GM21390 (cell line): ENCODE results near the gene DOCK8.

Experiments used
- ATAC-seq: cut with Tn5 transposase; IDR thresholded peaks from one replicate; pipeline ENCODE4 v1.9.1; 2021; ENCODE audit not compliant: unreplicated experiment

DOCK8 gene

DNA sequence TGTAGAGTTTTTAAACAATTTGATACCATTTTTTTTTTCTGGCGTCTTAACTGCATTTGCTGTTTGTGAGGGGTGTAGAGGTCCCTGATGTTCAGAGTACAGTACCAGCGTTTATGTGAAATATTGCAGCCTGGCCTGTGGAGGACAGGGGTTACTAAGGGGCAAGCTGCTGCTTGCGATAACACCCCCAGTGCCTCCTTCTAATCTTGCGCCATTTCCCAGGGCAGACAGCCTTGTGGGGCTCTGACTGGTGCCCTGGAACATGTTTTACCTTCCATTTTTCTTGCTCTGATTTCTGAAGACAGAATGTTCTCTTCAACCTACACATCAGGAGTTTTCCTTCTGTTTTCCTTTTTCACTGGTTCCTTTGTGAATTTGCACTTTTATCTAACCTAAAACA, 142.9 kb downstream of the DOCK8 start:
- ATAC-seq = no peak

DNA sequence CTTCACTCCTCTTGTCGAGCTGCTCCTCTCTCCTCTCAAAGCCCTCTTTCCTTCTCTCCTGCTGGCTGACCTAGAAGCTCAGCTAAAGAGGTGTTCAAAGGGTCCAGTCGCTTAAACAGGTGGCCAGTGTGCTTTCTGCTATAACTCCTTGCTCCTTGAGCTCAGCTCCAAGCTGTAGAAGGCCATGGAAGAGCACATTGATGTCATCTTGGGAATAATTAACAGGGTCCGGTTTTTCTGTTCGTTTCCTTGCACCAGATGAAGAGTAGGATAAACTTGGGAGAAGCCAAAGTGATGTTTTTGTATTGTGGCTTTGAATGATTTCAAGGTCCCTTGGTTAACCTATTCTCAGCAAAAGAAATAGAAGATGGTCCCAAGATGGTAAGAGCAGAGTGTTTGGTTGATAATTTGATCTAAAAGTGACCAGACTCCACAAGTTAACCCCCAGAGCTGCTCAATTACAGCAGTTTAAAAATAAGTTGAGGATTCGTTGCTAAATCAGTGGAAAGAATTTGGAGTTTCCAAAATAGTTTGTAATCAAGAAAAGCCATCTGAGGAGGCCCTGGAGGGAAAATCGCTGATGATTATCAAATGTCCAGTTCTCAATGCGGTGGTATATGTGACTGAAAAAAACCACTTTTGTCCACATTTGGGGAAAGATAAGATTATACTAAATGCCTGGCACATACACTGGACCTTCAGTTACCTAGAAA, 148.1 kb downstream of the DOCK8 start:
- ATAC-seq = no peak

DNA sequence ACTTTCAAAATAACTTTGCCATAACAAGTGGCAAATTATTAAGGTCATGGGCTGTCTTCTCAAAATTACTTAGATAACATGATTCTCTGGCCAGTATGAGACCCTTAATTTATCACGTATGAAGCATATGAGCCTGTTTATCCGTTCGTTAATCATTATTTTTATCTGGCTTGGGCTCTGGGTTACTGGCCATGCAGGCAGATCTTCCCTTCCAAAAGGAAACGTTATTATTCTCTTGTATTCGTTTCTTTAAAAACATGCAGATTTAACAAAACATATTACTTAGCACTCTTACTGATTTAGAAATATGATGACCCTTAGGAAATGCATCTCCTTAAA, 148.6 kb downstream of the DOCK8 start:
- ATAC-seq = no peak

DNA sequence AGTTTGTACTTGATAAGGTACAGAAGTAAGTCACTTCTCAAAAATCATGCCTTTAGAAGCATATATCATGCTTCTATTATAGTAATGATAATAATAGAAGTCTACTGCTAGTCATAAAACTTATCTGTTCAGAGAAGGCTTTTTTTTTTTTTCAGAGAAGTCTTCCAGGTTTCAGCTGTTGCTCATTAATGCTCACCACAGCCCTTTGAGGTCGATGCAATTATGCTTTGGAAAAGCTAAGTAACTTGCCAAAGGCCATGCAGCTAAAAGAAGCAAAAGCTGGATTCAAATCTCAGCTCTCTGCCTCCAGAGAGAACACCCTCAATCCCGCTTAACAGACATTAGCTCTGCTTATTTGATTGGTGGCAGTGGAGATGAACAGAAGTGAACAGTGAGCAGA, 150.8 kb downstream of the DOCK8 start:
- no peak for ATAC-seq

DNA sequence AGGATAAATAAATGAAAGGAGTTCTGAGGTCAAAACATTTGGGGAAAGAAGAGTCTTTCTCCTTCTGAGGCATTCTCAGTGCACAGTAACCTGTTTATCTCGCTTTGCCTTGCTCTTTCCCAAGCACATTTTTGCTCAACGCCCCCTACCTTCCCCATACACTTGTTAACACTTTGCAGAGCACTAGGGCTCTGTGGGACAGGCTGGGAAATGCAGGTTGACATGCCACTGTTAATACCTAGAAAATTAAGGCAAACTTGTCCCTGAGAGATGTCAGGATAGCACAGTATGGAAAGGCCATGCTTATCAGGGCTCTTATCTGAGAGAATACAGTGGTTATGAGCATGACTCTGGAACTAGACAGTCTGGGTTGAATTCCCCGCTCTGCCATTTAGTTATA, 152.0 kb downstream of the DOCK8 start:
- ATAC-seq = no peak

DNA sequence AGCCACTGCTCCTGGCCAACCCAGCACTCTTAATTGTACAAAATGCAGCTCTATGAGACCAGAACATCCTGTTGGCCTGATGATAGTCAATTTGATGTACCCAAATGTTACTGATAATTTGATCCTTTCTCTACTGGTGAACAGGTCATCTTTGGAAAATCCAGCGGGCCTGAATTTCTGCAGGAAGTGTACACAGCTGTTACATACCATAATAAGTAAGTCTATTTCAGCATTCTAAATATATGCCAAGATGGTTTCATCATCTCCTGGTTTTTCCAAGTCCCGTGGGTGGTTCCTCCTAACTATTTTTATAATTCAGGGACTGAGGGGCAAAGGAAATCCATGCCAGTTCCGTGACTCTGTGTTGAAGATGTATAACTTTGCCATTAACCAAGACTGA, 155.4 kb downstream of the DOCK8 start:
- ATAC-seq = no peak

DNA sequence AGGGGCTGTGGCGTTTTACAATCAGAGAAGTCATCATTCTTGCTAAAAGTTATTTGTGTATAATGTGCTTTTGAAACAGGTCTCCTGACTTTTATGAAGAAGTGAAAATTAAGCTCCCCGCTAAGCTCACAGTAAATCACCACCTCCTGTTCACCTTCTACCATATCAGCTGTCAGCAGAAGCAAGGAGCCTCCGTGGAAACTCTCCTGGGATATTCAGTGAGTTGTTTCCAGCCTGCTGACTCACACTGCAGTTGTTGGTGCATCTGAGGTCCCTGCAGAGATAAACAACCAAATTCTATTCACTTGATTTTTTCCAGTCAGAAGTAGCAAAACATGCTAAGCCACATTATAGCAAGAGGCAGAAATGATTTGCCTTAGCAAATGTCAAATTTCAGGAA, 156.7 kb downstream of the DOCK8 start:
- no peak for ATAC-seq

DNA sequence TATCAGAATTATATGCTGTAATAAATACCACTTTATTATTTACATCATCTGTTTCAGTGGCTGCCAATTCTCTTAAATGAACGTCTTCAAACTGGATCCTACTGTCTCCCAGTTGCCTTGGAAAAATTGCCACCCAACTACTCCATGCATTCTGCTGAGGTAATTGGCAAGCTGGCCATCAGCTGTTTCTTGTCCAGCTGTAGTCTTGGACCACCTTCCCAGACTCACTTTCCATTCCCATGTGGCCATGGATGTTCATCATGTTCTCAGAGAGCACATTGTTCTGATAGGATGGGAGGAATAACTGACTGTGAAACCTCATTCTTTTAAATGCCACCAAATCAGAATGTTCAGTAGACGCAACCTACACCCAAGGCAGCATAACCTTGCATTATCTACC, 157.5 kb downstream of the DOCK8 start:
- no peak for ATAC-seq

DNA sequence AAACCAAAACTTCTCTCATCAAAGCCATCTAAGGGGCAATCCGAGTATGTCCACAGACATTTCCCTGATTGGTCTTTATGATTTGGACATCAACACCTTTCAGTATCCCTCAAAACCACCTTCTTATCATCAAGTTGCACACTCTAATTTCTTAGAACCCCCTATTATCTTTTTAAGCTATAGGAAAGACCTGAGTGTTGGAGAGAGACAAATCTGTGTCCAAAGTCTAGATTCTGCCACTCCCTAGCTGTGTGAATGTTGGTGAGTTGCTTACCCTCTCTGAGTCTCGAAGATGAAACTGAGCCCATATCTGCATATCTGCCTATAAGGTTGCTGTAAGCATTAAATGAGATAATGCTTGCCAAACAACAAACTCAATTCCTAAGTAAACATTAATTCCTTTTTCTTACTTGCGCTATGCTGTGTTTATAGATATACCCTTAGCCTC, 159.1 kb downstream of the DOCK8 start:
- no peak for ATAC-seq

DNA sequence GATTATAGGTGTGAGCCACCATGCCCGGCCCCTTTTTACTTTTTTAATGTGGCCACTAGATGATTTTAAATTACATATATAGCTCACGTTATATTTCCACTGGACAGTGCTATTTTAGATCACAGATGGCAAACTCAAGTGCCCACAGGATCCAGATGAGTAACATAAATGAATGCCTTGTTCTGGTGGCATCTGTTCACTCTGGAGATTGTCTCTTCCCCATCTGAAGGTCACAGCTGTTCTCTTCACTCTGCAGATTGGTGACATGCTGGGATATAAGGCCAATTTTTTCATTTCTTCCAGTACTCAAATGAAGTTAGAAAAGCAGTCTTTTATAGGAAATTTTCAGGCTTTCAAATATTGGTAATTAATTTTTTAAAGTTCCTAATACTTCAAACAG, 160.1 kb downstream of the DOCK8 start:
- ATAC-seq = no peak

DNA sequence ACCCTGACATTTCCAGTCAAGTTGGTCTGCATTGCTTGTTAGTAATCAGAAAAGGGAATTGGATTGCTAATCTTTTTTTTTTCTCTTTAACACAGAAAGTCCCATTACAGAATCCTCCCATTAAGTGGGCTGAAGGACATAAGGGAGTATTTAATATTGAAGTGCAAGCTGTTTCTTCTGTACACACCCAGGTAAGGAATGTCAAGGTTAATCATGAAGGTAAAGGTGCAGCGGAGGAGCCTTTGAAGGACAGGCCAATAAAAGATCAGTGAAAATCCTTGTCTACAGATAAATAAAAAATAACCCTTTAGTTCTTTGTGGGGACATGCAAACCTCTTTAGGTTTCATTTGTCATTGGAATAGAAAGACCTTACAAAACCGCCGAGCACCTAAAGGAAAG, 161.4 kb downstream of the DOCK8 start:
- no peak for ATAC-seq

DNA sequence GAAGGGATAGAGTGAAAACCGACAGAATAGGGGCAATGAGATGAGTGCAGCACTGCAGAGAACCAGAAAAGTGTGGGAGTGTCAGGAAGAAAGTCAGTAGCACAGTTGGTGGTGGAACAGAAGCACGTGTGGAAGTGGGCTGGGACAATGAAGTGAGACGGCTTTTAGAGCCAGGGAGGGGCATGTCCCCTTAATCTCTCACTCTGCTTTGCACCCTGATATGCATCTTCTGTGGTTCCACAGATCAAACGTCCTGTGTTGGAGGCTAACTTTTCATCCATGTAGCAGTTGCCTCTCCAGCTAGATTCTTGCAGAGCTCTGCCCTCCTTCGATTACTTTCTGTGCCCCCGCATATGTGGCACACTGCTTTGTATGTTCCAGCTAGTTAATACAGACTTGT, 163.6 kb downstream of the DOCK8 start:
- ATAC-seq = no peak

DNA sequence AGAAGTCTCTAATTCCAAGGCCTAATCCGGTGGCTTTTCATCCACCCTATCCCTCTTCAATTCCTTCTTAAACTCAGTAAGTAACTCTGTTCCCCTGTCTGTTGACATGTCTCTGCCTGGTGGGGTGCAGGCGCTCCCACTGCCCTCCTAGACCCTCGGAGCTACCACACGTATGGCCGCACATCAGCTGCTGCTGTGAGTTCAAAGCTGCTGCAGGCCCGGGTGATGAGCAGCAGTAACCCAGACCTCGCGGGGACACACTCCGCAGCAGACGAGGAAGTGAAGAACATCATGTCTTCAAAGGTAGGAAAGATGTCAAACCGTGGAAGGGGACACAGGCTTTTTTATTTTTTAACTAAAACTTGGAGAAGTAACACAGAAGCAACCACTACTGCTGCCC, 167.7 kb downstream of the DOCK8 start:
- no peak for ATAC-seq

DNA sequence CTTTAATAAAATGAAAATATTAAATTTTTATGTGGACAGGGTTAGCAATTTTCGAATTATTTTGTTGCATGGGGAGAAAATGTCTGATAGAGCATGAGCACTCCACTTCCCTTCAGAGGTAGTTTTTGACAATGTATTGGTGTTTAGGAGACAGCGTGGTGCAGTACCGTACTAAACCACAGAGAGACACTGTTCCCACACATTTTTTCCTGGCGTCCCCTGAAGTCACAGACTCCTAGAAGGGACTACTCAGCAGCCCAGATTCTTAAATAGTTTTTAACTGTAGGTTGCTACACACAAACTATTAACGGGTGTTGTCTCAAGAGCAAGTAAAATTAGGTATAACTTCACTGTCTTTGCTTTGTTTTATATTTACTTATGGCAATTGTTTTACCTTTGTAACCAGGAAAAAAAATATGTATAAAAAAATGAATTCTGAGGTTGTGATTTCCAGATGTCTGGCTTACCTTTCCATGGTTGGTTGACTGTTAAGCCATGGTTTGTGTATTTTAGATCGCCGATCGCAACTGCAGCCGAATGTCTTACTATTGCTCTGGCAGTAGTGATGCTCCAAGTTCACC, 171.2 kb downstream of the DOCK8 start:
- no peak for ATAC-seq

DNA sequence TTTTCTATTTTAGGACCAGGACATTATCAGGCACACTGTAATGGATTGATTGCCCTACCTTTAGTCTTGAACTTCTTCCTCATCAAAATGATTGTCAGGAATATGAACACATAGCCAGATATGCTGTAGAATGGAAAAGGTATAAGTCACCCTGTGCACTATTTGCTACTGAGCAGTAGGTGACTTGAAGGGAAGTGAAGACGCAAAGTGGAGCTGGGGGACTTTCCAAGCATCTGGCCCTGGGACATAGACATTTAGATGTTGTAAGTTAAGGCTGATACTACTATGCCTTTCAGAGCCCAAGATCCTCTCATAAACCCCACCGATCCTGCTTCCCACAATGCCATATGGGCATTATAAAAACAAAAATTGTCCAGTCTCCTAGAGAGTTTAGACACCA, 174.5 kb downstream of the DOCK8 start:
- ATAC-seq = no peak

DNA sequence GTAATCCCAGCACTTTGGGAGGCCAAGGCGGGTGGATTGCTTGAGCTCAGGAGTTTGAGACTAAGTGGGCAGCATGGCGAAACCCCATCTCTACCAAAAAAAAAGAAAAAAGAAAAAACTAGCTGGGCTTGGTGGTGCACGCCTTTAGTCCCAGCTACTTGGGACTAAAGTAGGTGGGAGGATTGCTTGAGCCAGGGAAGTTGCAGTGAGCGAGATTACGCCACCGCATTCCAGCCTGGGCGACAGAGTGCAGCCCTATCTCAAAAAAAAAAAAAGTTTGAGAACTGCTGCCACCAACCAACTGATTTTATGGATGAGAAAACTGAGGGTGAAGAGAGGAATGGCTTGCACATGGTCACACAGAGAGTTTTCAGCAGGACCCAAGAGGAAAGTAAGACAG, 175.1 kb downstream of the DOCK8 start:
- no peak for ATAC-seq

DNA sequence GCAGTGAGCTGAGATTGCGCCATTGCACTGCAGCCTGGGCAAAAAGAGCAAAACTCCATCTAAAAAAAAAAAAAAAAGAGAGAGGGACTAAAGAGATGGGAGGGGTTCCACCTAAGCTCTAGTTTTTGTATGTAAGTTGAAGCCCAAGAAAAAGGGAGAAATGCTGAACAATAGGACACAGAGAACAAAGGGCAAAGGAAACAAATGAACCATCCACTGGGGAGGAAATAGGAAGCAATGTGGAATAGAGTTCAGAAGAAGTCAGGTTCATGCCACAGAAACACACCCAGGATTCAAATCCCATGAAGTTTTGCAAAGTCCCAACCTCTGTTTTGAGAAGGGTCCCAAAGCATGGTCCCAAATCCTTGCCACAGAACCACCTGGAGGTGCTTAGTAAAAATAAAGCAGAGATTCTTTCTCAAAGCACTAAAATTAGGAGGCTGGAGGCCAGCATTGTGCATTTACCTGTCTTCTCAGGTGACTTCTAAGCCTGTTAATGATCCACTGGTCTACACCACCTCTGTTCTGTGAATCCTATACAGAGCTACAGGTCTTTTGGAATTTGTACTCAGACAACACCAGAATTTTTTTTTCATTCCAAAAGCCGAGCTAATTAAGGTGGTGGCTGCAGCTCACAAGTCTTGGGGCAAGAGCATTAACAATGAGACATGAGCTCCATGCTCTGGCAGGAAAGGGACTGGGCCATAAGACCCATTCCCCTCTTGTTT, 177.6 kb downstream of the DOCK8 start:
- ATAC-seq = no peak

DNA sequence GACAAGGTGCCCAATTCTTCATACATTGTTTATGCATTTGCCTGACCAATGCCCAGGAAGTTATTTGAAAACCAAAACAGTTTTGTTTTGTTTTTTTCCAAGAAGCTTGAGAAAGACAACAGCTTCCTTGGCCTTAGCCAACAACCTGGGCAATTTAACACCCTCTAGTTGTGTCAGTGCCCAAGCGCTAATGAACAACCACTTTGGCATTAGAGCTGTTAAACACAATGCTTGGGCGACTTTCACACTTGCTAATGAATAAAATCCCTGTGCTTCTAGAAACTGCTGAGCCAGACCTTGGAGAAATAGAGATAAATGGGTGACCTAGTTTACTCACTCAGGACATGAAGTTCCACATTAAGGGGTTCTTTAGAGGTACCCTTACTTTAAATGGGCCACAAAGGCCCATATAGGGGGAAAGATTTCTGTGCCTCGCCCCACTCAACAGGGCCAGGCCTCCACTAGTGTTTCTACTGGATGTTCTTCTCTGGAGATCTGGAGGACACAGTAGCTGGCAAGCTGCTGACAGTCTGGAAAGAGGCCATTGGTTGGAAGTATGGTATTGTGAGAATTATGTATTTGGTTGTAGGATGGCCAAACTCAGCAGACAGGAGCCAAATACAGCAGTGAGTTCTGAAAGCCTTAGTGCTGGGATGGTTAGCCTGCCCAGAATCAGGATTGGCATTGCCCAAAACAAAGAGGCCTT, 179.8 kb downstream of the DOCK8 start:
- no peak for ATAC-seq

DNA sequence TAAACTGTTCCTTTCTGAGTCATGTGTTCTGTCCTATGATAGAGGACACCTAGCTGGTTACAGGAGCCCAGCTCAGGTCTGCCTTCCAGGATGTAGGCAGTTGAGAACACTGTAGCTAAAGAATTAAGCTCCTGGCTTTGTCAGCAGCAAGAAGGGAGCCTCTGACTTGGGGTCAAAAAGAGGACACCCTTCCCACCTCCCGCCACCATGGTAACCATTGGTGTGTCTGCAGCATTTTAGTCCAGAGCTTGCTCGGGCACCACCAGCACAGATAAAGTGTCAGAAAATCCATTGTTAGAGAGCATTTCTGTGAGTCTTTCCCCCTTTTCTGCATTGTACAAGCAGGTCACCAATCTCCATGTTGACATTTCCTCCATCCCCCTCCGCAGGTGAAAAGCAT, 181.7 kb downstream of the DOCK8 start:
- no peak for ATAC-seq

DNA sequence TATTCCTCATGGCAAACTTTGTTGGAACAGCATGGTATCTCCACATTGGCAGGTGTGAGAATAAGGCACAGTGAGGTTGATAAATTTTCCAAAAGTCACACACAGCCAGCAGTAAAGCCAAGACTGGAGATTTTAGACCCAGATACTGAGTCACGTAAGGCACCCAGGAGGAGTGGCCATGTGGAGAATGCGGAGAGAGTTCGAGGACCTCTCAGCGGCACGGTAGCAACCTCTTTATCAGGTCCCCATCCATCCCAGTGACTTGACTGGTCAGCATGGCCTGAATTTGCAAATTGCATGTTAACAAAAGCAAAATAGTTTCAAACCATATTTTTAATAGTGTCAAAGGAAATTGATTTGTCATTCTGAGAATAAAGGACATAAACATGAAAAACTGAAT, 183.4 kb downstream of the DOCK8 start:
- no peak for ATAC-seq

DNA sequence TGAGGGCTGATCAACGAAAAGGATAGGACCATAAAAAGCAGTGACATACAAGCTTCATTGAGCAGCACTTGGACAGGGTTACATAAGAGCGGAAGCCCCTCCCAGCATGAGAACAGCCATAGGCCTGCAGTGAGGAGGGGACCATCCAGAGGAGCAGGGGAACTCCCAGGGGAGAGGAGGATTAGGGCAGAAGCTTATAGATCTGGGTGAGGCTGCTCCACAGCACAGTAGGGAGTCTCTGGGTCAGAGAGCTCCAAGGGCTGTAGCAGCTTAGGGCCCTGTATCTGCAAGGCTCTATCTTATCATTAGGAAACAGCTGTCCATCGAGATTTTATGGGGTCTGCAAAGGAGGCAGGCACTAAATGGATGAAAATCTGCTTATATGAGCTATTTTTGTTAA, 186.6 kb downstream of the DOCK8 start:
- ATAC-seq = no peak

DNA sequence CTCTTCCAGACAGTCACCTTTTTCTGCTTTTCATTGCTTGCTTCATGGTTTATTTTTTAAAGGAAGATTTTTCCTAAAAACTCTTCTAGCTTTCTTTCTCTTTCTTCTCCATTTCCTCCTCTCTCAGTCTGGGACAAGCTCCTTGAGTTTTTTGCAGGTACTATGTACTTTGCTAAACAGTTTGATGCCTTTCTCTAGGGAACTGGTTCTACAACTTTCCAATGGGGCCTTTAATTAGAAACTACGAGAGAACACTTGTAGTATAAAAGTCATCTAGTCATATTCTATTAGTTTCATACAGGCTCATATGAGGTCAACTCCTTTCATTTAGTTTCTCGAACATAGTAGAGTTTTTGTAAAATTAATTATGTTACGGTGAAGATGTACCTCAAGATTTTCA, 189.6 kb downstream of the DOCK8 start:
- ATAC-seq = no peak
